Measurements from ENCODE around the gene AQP10.

GRCh38 chr1:154349121-154349520 lies 28.2 kb downstream of the AQP10 start:
- TF ChIP-seq POLR2AphosphoS5 (IDR thresholded peaks at IDR 0.05; ENCODE audit: borderline replicate concordance, low read depth, low read length), result no peak
- no peak for TF ChIP-seq EZH2 (IDR thresholded peaks at IDR 0.05)
- TF ChIP-seq FOXP2 (optimal IDR thresholded peaks at IDR 0.05; ENCODE audit: control extremely low read depth, extremely low read length, insufficient read depth), result no peak

All from SK-N-MC (cell line).